ENCODE data around the gene STAT6.
"Not testable (repeated sequence)": the region's sequence is repeated elsewhere in the genome, so short reads cannot be mapped to it uniquely, and the experiment has no call there.

Gene STAT6

GRCh38 chr12:57127101-57127725 lies 16.1 kb upstream of the STAT6 start:
- no peak for DNase-seq (ENCODE audit: low spot score)
- no peaks in the 10 kb centered on the region for H3K36me3 ChIP-seq (ENCODE audit: low read depth)
- peak overlapping the region; percentile 62 for H3K27ac ChIP-seq (ENCODE audit: poor library complexity, severe bottlenecking)
- peak; percentile 48 for ATAC-seq (ENCODE audit: low read depth)
- peak overlapping the region; percentile 82 for H3K4me3 ChIP-seq (ENCODE audit: severe bottlenecking)
- TF ChIP-seq CTCF (IDR thresholded peaks at IDR 0.05; ENCODE audit: poor library complexity, severe bottlenecking): peak; percentile 51
- H3K27me3 ChIP-seq (ENCODE audit: insufficient read depth, poor library complexity, severe bottlenecking): no peaks in the 10 kb centered on the region
- H3K9me3 ChIP-seq (ENCODE audit: severe bottlenecking): no peaks in the 10 kb centered on the region
- peaks cover 3% of the 10 kb centered on the region for H3K4me1 ChIP-seq (ENCODE audit: insufficient read depth, poor library complexity, severe bottlenecking)

DNA sequence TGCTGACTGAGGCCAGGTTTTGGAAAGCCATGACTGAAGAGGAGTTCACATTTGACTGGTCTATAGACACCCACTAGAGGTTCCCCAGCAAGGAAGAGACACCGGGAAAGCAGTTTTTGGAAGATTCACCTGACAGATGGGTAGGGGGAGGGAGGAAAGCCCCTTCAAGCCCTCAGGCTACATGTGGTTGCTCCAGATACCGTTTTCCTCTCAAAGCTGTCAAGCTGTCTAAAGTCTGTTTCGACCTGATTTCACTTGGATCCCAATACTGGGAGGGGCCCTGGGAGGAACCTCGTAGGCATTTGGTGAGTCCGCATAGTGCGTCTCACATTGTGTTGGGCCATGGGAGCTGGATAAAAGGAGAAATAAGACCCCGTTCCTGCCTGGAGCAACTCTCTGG lies 15.4 kb upstream of the STAT6 start:
- H3K4me3 ChIP-seq (ENCODE audit: severe bottlenecking): no peak overlapping the region
- H3K27ac ChIP-seq (ENCODE audit: poor library complexity, severe bottlenecking): peak overlapping the region; percentile 62
- H3K4me1 ChIP-seq (ENCODE audit: insufficient read depth, poor library complexity, severe bottlenecking): peaks cover 3% of the 10 kb centered on the region
- no peak for ATAC-seq (ENCODE audit: low read depth)
- no peaks in the 10 kb centered on the region for H3K9me3 ChIP-seq (ENCODE audit: severe bottlenecking)
- no peak for TF ChIP-seq CTCF (IDR thresholded peaks at IDR 0.05; ENCODE audit: poor library complexity, severe bottlenecking)
- no peaks in the 10 kb centered on the region for H3K36me3 ChIP-seq (ENCODE audit: low read depth)
- DNase-seq (ENCODE audit: low spot score): no peak
- no peaks in the 10 kb centered on the region for H3K27me3 ChIP-seq (ENCODE audit: insufficient read depth, poor library complexity, severe bottlenecking)

DNA sequence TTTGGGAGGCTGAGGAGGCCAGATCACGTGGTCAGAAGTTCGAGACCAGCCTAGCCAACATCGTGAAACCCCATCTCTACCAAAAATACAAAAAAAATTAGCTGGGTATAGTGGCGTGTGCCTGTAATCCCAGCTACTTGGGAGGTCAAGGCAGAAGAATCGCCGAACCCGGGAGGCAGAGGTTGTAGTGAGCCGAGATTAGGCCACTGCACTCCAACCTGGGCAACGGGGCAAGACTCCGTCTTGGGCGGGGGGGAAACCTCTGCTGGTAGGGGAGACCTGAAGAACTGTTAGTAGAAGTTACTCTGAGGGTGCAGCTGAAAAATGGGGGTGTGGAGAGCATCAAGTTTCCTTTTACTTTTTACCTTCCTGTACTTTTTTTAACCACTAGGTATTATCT lies 14.9 kb upstream of the STAT6 start:
- ATAC-seq (ENCODE audit: low read depth): no peak
- DNase-seq (ENCODE audit: low spot score): no peak
- H3K4me1 ChIP-seq (ENCODE audit: insufficient read depth, poor library complexity, severe bottlenecking): peaks cover 3% of the 10 kb centered on the region
- H3K27ac ChIP-seq (ENCODE audit: poor library complexity, severe bottlenecking): no peak overlapping the region
- no peaks in the 10 kb centered on the region for H3K27me3 ChIP-seq (ENCODE audit: insufficient read depth, poor library complexity, severe bottlenecking)
- no peak overlapping the region for H3K4me3 ChIP-seq (ENCODE audit: severe bottlenecking)
- H3K36me3 ChIP-seq (ENCODE audit: low read depth): no peaks in the 10 kb centered on the region
- no peaks in the 10 kb centered on the region for H3K9me3 ChIP-seq (ENCODE audit: severe bottlenecking)
- TF ChIP-seq CTCF (IDR thresholded peaks at IDR 0.05; ENCODE audit: poor library complexity, severe bottlenecking): no peak

GRCh38 chr12:57124261-57124877 lies 13.2 kb upstream of the STAT6 start:
- Histone ChIP-seq H3K4me3 (ENCODE audit: severe bottlenecking) (no peak overlapping the region), H3K4me1 (ENCODE audit: insufficient read depth, poor library complexity, severe bottlenecking) (peaks cover 3% of the 10 kb centered on the region), H3K36me3 (ENCODE audit: low read depth) (no peaks in the 10 kb centered on the region), H3K27ac (ENCODE audit: poor library complexity, severe bottlenecking) (no peak overlapping the region), H3K9me3 (ENCODE audit: severe bottlenecking) (no peaks in the 10 kb centered on the region), H3K27me3 (ENCODE audit: insufficient read depth, poor library complexity, severe bottlenecking) (no peaks in the 10 kb centered on the region)
- ATAC-seq (ENCODE audit: low read depth) (peak; percentile 52; the same call in 2 of the 3 replicates), DNase-seq (ENCODE audit: low spot score) (no peak)
- TF ChIP-seq CTCF (IDR thresholded peaks at IDR 0.05; ENCODE audit: poor library complexity, severe bottlenecking): peak; percentile 95

GRCh38 chr12:57123813-57124212 lies 12.7 kb upstream of the STAT6 start:
- TF ChIP-seq CTCF (IDR thresholded peaks at IDR 0.05; ENCODE audit: poor library complexity, severe bottlenecking): no peak
- peaks cover 8% of the 10 kb centered on the region for H3K4me1 ChIP-seq (ENCODE audit: insufficient read depth, poor library complexity, severe bottlenecking)
- H3K36me3 ChIP-seq (ENCODE audit: low read depth): no peaks in the 10 kb centered on the region
- ATAC-seq (ENCODE audit: low read depth) (no peak), DNase-seq (ENCODE audit: low spot score) (no peak)
- H3K4me3 ChIP-seq (ENCODE audit: severe bottlenecking): no peak overlapping the region
- H3K27me3 ChIP-seq (ENCODE audit: insufficient read depth, poor library complexity, severe bottlenecking): no peaks in the 10 kb centered on the region
- no peaks in the 10 kb centered on the region for H3K9me3 ChIP-seq (ENCODE audit: severe bottlenecking)
- no peak overlapping the region for H3K27ac ChIP-seq (ENCODE audit: poor library complexity, severe bottlenecking)

DNA sequence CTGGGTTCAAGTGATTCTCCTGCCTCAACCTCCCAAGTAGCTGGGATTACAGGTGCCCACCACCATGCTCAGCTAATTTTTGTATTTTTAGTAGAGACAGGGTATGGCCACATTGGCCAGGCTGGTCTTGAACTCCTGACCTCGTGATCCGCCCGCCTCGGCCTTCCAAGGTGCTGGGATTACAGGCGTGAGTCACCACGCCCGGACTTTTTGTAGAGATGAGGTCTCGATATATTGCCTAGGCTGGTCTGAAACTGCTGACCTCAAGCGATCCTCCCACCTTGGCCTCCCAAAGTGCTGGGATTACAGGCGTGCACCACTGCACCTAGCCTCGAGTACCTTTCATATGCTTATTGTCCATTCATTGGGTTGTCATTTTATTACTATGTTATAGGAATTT lies 9.6 kb upstream of the STAT6 start:
- not testable (repeated sequence) for ATAC-seq (ENCODE audit: low read depth); DNase-seq (ENCODE audit: low spot score); H3K27me3 ChIP-seq (ENCODE audit: insufficient read depth, poor library complexity, severe bottlenecking); H3K9me3 ChIP-seq (ENCODE audit: severe bottlenecking); H3K36me3 ChIP-seq (ENCODE audit: low read depth); H3K4me3 ChIP-seq (ENCODE audit: severe bottlenecking); H3K27ac ChIP-seq (ENCODE audit: poor library complexity, severe bottlenecking)
- peaks cover 11% of the 10 kb centered on the region for H3K4me1 ChIP-seq (ENCODE audit: insufficient read depth, poor library complexity, severe bottlenecking)

Data from RWPE2 (cell line).